Stimulated activated CD8-positive, alpha-beta memory T cell treated with anti-CD3 and anti-CD28 coated beads, Interleukin-4, amount 100 ng/mL, for 48 hours (primary cell): ENCODE data around the gene MOCS2.
A peak's percentile ranks its signal among the peaks of the same experiment; 100 is the strongest.

ENCODE experiments used
- DNase-seq: peaks from one replicate; pipeline ENCODE4 v3.0.0-alpha.2; 2020

The MOCS2 gene

GRCh38 chr5:53092242-53092641 lies 17.3 kb downstream of the MOCS2 start:
- no peak for DNase-seq

GRCh38 chr5:53091289-53091688 lies 18.3 kb downstream of the MOCS2 start:
- DNase-seq, result no peak

GRCh38 chr5:53090229-53090628 lies 19.3 kb downstream of the MOCS2 start:
- DNase-seq, result peak; percentile 37

- no peak for DNase-seq
Measured at GRCh38 chr5:53089481-53089991, 20.0 kb downstream of the MOCS2 start.

- no peak for DNase-seq
Measured at GRCh38 chr5:53087621-53088121, 21.9 kb downstream of the MOCS2 start.

- DNase-seq, result no peak
Measured at GRCh38 chr5:53087171-53087570, 22.4 kb downstream of the MOCS2 start.

- DNase-seq, result no peak
Measured at GRCh38 chr5:53084546-53085255, 24.9 kb downstream of the MOCS2 start.

- DNase-seq, result no peak
Measured at GRCh38 chr5:53083927-53084326, 25.6 kb downstream of the MOCS2 start.

GRCh38 chr5:53080271-53080670 lies 29.3 kb downstream of the MOCS2 start:
- no peak for DNase-seq

GRCh38 chr5:53076014-53076583 lies 33.5 kb downstream of the MOCS2 start:
- DNase-seq, result no peak

- DNase-seq, result no peak
Measured at GRCh38 chr5:53073348-53073747, 36.2 kb downstream of the MOCS2 start.

GRCh38 chr5:53071738-53072137 lies 37.8 kb downstream of the MOCS2 start:
- no peak for DNase-seq

- no peak for DNase-seq
Measured at GRCh38 chr5:53071298-53071697, 38.3 kb downstream of the MOCS2 start.

- peak; percentile 72 for DNase-seq
Measured at GRCh38 chr5:53069626-53070025, 39.9 kb downstream of the MOCS2 start.

- DNase-seq, result no peak
Measured at GRCh38 chr5:53068291-53068836, 41.2 kb downstream of the MOCS2 start.

GRCh38 chr5:53067641-53068040 lies 41.9 kb downstream of the MOCS2 start:
- no peak for DNase-seq

- no peak for DNase-seq
Measured at GRCh38 chr5:53066088-53066487, 43.5 kb downstream of the MOCS2 start.

- no peak for DNase-seq
Measured at GRCh38 chr5:53063791-53064190, 45.8 kb downstream of the MOCS2 start.

- DNase-seq, result no peak
Measured at GRCh38 chr5:53063176-53063575, 46.4 kb downstream of the MOCS2 start.

GRCh38 chr5:53059281-53059680 lies 50.3 kb downstream of the MOCS2 start:
- DNase-seq, result no peak

GRCh38 chr5:53055365-53055764 lies 54.2 kb downstream of the MOCS2 start:
- DNase-seq, result no peak

GRCh38 chr5:53053364-53053763 lies 56.2 kb downstream of the MOCS2 start:
- no peak for DNase-seq

GRCh38 chr5:53052499-53052898 lies 57.1 kb downstream of the MOCS2 start:
- no peak for DNase-seq

GRCh38 chr5:53048248-53048647 lies 61.3 kb downstream of the MOCS2 start:
- DNase-seq, result no peak
